Measurements from ENCODE around the gene LRRC25.
"Not testable (repeated sequence)": the region's sequence is repeated elsewhere in the genome, so short reads cannot be mapped to it uniquely, and the experiment has no call there.

The LRRC25 gene

DNA sequence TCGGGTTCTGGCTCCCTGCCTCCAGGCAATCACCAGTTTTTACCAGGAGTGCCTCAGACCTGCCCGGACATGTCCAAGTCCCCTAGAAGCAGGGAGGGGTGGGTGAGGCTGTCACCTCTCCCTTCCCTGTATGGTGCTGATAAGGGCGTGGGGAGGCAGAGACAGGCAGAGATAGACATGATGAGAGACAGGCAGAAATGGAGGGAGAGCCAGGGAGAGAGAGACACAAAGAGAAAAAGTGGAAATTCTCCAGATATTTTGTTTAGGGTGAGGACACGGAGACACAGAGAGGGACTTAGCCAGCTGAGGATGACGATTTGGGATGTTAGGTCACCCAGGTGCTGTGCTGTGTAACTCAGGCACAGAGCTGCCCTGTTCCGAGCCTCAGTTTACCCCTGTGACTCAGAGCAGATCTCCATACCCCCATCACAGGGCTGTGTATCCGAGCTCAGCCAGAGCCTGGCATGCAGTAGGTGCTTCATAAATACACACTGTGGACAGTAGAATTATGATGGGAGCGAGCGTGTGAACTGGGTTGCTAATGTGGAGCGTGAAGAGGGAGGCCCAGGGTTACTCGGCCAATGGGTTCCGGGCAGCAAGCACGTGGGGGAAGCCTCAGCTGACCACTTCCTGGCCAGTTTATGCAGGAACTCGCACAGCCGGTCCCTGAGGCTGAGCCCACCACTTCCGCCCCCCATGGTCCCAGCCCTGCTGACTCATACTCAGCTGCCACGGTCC, 23.4 kb downstream of the LRRC25 start:
- peak; percentile 85 to 86 for DNase-seq

DNA sequence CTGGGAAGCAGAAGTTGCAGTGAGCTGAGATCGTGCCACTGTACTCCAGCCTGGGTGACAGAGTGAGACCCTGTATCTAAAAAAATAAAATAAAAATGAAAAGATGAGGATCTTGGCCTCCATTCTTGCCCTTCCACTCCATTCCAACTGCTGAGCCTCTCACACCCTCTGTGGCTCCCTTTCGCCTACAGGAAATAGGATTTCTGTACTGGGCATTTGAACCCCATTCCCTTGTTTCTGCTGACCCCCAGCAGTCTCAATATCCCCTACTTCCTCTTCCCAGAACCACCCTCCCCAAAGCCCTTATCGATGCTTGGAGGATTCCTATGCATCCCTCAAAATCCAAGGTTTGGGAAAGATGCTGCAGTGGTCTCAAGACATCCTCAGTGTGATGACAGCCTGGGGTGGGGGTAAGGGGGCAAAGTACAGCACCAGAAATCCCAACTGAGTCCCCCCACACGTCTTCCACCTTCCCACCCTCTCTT, 24.0 kb downstream of the LRRC25 start:
- DNase-seq: no peak

DNA sequence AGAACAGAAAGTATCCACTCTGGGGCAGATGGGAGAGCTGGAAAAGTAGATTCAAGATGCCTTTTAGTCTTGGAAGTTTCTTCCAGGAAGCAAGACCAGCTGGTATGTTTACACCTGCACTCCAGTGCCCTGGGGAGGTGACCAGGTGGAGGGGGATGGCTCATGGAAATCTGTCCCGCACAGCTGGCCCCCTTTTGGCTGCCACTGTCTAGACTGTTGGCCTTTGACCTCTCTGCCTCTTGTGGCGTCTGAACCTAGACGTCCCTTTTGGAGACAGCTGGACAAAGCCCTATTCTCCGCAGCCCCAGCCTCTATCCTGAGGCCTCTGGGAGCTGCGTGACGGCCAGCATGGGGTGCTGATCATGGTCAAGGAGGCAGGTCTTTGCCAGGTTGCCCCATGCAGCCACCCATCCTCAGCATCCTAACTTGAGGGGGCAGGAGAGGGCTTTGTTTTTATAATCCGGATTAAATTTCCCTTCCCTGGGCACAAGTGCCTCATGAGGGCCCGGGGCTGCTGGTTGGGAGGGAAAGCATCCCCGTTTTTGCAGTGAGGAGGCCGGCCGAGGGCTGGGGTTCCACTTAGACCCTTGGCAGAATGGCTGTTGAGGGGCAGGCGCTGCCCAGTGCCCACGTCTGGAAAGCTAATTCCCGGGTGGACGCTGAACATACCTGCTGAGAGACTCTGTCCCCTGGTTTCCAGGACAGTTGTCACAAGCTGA, 28.8 kb downstream of the LRRC25 start:
- no peak for DNase-seq

- DNase-seq: no peak
Measured at GRCh38 chr19:18366021-18366435, 31.4 kb downstream of the LRRC25 start.

- DNase-seq: peak; percentile 19 to 26
Measured at GRCh38 chr19:18364826-18365528, 32.4 kb downstream of the LRRC25 start.

GRCh38 chr19:18364277-18364825, 33.1 kb downstream of the LRRC25 start:
- DNase-seq: not testable (repeated sequence)

DNA sequence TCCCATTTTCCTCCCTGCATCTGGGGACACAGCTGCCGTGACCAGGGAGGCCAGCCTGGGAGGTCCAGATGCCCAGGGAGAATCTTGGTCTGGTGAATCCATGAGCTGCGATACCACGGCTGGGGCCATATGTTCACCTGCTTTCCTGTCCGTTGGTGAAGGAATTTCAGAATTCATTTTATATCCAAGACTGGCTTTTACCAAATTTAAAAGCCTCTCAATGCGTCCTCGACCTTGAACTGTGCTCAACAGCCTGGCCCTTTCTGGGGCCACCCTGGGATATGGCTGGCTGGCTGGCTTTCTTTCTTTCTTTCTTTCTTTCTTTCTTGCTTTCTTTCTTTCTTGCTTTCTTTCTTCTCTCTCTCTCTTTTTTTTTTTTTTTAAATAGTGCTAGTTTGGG, 33.6 kb downstream of the LRRC25 start:
- no peak for DNase-seq

DNA sequence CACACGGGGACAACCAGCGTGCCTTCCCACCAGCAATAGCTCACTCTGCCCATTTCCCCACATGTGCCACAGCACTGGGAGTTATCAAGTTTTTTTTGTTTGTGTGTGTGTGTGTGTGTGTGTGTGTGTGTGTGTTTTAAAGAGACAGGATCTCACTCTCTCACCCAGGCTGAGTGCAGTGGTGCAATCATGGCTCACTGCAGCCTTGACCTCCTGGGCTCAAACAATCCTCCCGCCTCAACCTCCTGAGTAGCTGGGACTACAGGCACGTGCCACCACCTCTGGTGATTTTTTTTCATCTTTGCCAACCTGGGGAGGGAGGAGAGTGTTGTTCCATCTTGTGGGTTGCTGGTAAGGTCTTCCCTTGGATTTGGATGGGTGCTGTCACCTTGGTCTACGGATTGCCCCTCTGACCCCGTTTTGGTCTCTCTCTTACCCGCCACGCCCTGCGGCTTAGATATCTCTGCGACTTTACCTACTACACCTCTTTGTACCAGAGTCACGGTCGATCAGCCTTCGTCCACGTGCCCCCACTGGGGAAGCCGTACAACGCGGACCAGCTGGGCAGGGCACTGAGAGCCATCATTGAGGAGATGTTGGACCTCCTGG, 34.4 kb downstream of the LRRC25 start:
- DNase-seq: no peak

- DNase-seq: no peak
Measured at GRCh38 chr19:18361646-18362045, 35.8 kb downstream of the LRRC25 start.

DNA sequence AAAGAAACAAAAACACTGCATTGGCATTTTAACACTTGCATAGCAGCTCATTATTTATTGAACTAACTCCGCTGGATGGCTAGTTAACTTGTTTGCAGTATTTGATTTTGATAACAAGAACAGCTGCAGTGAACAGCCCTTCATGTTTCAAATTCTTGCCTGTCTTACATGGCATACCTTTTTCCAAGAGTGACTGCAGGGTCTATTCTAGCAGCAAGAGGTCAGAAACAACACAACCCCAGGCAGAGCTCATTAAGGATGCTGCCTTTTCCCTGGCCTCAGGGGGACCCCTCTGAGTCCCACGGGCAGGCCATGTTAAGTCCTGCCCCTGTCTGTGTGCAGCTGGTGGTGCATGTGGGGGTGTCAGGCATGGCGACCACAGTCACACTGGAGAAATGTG, 40.4 kb downstream of the LRRC25 start:
- no peak for DNase-seq

DNA sequence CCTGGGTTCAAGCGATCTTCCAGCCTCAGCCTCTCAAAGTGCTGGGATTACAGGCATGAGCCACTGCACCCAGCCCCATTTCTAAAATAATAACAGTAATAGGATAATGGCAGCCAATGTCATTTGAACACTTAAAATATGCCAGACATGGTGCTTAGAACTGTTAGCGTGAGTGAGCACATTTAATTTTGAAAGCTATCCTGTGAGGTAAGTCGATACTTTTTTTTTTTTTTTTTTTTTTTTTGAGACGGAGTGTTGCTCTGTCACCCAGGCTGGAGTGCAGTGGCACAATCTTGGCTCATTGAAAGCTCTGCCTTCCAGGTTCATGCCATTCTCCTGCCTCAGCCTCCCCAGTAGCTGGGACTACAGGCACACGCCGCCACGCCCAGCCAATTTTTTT, 42.7 kb downstream of the LRRC25 start:
- not testable (repeated sequence) for DNase-seq

GRCh38 chr19:18353378-18354005, 43.9 kb downstream of the LRRC25 start:
- DNase-seq: no peak

DNA sequence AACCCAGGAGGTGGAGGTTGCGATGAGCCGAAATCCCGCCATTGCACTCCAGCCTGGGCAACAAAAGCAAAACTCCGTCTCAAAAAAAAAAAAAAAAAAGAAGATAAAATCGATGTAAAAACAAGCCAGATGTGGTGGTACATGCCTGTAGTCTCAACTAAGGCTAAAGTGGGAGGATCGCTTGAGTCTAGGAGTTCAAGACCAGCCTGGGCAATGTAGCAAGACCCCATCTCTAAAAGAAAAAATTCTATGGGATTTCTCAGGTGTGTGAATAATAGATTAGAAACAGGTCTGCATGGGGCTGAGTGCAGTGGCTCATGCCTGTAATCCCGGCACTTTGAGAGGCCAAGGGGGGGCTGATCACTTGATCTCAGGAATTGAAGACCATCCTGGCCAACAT, 45.9 kb downstream of the LRRC25 start:
- no peak for DNase-seq

- DNase-seq: no peak
Measured at GRCh38 chr19:18350490-18350889, 46.9 kb downstream of the LRRC25 start.

DNA sequence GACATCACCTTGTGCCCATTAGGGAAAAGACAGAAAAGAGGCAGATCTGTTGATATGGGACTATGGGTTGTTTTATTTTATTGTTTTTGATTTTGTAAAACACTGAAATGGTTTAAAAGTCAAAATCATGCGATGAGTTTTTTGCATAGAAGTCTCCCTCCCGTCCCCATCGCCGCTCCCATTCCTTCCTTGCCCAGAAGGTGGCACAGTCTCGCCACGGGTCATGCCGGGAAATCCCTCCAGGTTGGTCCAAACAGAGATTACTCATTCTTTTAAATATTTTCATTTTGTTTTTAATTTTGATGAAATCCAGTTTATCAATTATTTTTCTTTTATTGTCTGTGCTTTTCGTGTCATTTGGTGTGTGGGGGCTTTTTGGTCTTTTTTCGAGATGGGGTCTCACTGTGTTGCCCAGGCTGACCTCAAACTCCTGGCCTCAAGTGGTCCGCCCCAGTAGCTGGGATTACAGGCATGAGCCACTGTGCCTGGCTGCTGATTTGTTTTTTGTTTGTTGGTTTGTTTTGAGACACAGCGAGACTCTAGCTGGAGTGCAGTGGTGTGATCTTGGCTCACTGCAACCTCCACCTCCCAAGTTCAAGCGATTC, 47.8 kb downstream of the LRRC25 start:
- DNase-seq: peak; percentile 26 to 33

GRCh38 chr19:18348818-18349339, 48.5 kb downstream of the LRRC25 start:
- DNase-seq: not testable (repeated sequence)

DNA sequence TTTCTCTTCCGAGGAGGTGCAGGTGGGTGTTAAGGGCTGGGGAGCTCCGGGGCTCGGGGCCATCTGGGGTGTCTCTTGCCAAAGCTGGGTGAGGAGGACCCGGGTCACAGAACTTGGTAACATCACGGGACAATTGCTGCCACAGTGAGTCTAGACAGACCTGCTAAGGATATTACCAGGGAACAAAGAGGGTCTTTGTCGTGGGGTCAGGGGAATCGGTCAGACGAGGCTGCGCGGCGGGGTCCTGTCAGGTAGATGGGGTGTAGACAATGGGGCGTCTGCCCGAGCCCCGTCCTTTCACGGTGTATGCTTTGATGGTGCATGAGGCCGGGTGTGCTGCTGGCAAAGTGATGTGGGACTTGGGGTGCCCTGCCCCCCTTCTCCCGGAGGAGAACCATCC, 49.3 kb downstream of the LRRC25 start:
- no peak for DNase-seq

GRCh38 chr19:18346091-18346490, 51.3 kb downstream of the LRRC25 start:
- no peak for DNase-seq

DNA sequence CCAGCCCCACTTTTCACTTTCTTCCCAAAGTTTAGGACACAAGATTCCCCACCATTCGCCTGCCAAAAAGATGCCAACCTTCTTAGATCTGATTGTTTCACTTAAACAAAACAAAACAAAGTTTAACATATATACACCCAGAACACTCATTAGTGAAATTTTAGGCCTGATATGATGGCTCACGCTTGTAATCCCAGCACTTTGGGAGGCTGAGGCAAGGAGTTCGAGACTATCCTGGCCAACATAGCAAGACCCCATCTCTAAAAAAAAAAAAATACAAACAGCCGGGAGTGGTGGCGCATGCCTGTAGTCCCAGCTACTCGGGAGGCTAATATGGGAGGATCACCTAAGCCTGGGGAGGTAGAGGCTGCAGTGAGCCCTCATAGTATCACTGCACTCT, 52.1 kb downstream of the LRRC25 start:
- DNase-seq: no peak

- no peak for DNase-seq
Measured at GRCh38 chr19:18344582-18344950, 52.9 kb downstream of the LRRC25 start.

GRCh38 chr19:18342090-18342632, 55.3 kb downstream of the LRRC25 start:
- DNase-seq: no peak
